ENCODE measurements around the gene MVB12A. TPM values are rescaled to one million over a fixed set of nuclear protein-coding genes. Genes with fewer than 3 reads are reported as not detected.
A peak's percentile ranks its signal among the peaks of the same experiment; 100 is the strongest.

Gene MVB12A
- total and polyA plus RNA-seq, 10 of the 15 experiments (the other 5 are each of a cell fraction or from before 2014, with no cell fraction given), result 1.2 to 47.6 (median 26.3) TPM

DNA sequence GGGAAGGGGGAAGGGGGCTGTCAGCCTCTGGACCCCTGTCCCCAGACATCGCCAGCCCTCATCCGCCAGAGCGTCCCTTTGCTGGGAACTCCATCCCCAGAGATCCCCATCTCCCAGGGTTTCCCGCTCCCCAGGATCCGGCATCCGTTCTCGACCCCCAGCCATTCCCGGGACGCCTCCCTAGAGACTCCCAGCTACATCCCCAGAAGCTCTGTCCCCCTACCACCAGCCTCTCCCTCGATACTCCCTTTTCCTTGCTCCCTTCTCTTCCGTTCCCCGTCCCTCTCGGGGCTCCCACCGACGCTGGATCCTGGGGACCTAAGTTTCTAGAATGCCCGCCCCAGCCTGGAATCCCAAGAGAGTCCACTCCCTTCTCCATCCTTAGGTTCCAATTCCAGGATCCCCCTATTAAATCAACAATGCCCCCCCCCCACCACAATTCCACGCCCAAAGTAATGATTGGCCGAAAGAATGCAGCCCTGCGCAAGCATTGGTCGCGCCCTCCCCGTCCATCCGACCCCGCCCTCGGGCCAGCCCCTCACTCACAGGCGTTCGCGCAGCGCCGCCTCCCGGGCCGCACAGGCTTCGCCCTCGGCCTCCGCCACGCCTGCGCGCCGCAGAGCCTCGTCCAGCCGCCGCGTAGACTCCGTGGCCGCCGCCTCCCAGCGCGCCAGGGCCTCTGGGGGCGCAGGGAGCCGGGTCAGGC, 29.0 kb upstream of the MVB12A start (continued):
- peak; percentile 61; the same call in 1 of the 2 replicates for TF ChIP-seq RFX5 (IDR thresholded peaks at IDR 0.05; ENCODE audit: low read depth, low read length)
- no peak for TF ChIP-seq IRF4 (IDR thresholded peaks at IDR 0.05; ENCODE audit: low read depth, low read length)
- TF ChIP-seq, protein P1, sequence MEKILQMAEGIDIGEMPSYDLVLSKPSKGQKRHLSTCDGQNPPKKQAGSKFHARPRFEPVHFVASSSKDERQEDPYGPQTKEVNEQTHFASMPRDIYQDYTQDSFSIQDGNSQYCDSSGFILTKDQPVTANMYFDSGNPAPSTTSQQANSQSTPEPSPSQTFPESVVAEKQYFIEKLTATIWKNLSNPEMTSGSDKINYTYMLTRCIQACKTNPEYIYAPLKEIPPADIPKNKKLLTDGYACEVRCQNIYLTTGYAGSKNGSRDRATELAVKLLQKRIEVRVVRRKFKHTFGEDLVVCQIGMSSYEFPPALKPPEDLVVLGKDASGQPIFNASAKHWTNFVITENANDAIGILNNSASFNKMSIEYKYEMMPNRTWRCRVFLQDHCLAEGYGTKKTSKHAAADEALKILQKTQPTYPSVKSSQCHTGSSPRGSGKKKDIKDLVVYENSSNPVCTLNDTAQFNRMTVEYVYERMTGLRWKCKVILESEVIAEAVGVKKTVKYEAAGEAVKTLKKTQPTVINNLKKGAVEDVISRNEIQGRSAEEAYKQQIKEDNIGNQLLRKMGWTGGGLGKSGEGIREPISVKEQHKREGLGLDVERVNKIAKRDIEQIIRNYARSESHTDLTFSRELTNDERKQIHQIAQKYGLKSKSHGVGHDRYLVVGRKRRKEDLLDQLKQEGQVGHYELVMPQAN (conservative IDR thresholded peaks at IDR 0.05), result no peak
- TF ChIP-seq LARP7 (IDR thresholded peaks at IDR 0.05), result no peak; the same call in 1 of the 2 replicates
- no peak for TF ChIP-seq ETV6 (conservative IDR thresholded peaks at IDR 0.05 in 1 of 2, IDR thresholded peaks at IDR 0.05 in 1 of 2; ENCODE audit: borderline replicate concordance in 1 of 2, low read depth in 1 of 2)
- TF ChIP-seq, protein P2, sequence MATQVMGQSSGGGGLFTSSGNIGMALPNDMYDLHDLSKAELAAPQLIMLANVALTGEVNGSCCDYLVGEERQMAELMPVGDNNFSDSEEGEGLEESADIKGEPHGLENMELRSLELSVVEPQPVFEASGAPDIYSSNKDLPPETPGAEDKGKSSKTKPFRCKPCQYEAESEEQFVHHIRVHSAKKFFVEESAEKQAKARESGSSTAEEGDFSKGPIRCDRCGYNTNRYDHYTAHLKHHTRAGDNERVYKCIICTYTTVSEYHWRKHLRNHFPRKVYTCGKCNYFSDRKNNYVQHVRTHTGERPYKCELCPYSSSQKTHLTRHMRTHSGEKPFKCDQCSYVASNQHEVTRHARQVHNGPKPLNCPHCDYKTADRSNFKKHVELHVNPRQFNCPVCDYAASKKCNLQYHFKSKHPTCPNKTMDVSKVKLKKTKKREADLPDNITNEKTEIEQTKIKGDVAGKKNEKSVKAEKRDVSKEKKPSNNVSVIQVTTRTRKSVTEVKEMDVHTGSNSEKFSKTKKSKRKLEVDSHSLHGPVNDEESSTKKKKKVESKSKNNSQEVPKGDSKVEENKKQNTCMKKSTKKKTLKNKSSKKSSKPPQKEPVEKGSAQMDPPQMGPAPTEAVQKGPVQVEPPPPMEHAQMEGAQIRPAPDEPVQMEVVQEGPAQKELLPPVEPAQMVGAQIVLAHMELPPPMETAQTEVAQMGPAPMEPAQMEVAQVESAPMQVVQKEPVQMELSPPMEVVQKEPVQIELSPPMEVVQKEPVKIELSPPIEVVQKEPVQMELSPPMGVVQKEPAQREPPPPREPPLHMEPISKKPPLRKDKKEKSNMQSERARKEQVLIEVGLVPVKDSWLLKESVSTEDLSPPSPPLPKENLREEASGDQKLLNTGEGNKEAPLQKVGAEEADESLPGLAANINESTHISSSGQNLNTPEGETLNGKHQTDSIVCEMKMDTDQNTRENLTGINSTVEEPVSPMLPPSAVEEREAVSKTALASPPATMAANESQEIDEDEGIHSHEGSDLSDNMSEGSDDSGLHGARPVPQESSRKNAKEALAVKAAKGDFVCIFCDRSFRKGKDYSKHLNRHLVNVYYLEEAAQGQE (IDR thresholded peaks at IDR 0.05; ENCODE audit: low read depth, low read length), result no peak
- TF ChIP-seq, protein P3, sequence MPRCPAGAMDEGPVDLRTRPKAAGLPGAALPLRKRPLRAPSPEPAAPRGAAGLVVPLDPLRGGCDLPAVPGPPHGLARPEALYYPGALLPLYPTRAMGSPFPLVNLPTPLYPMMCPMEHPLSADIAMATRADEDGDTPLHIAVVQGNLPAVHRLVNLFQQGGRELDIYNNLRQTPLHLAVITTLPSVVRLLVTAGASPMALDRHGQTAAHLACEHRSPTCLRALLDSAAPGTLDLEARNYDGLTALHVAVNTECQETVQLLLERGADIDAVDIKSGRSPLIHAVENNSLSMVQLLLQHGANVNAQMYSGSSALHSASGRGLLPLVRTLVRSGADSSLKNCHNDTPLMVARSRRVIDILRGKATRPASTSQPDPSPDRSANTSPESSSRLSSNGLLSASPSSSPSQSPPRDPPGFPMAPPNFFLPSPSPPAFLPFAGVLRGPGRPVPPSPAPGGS (IDR thresholded peaks at IDR 0.05; ENCODE audit: borderline replicate concordance, insufficient read depth, low read depth, low read length, poor library complexity, severe bottlenecking), result peak; percentile 51
- TF ChIP-seq, protein P4, sequence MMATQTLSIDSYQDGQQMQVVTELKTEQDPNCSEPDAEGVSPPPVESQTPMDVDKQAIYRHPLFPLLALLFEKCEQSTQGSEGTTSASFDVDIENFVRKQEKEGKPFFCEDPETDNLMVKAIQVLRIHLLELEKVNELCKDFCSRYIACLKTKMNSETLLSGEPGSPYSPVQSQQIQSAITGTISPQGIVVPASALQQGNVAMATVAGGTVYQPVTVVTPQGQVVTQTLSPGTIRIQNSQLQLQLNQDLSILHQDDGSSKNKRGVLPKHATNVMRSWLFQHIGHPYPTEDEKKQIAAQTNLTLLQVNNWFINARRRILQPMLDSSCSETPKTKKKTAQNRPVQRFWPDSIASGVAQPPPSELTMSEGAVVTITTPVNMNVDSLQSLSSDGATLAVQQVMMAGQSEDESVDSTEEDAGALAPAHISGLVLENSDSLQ (IDR thresholded peaks at IDR 0.05), result peak; percentile 57
- no peak for TF ChIP-seq SREBF1 (IDR thresholded peaks at IDR 0.05; ENCODE audit: low read length)
- no peak for TF ChIP-seq SMAD1 (IDR thresholded peaks at IDR 0.05; ENCODE audit: low read depth, partially characterized antibody)
- no peak for TF ChIP-seq MTA2 (IDR thresholded peaks at IDR 0.05; ENCODE audit: low read depth)
- TF ChIP-seq NRF1 (conservative IDR thresholded peaks at IDR 0.05; ENCODE audit: low read depth, low read length), result peak; percentile 53
- TF ChIP-seq, protein P5, sequence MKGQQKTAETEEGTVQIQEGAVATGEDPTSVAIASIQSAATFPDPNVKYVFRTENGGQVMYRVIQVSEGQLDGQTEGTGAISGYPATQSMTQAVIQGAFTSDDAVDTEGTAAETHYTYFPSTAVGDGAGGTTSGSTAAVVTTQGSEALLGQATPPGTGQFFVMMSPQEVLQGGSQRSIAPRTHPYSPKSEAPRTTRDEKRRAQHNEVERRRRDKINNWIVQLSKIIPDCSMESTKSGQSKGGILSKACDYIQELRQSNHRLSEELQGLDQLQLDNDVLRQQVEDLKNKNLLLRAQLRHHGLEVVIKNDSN (IDR thresholded peaks at IDR 0.05; ENCODE audit: borderline replicate concordance, extremely low read length, insufficient read depth, low read depth, low read length), result no peak
- TF ChIP-seq YY1 (IDR thresholded peaks at IDR 0.05; ENCODE audit: low read depth, low read length), result peak; percentile 46; the same call in 1 of the 2 replicates
- TF ChIP-seq CBX3 (IDR thresholded peaks at IDR 0.05; ENCODE audit: borderline replicate concordance, low read depth), result no peak
- no peak for TF ChIP-seq CBFB (IDR thresholded peaks at IDR 0.05; ENCODE audit: low read depth)
- TF ChIP-seq IKZF1 (conservative IDR thresholded peaks at IDR 0.05), result peak; percentile 53
- peak; percentile 83 for TF ChIP-seq SP1 (IDR thresholded peaks at IDR 0.05; ENCODE audit: low read depth, low read length)
- no peak for TF ChIP-seq NFIC (IDR thresholded peaks at IDR 0.05; ENCODE audit: low read depth, low read length)
- TF ChIP-seq EP300 (IDR thresholded peaks at IDR 0.05; ENCODE audit: borderline replicate concordance in 1 of 2, control insufficient read depth in 1 of 2, low read depth in 2 of 2, low read length in 2 of 2), result no peak
- no peak for TF ChIP-seq POU2F2 (IDR thresholded peaks at IDR 0.05; ENCODE audit: borderline replicate concordance, low read depth, low read length)
